Tibial nerve (tissue), 4 donors: ENCODE measurements around the gene CACNG5.

ENCODE experiments used
- CTCF ChIP-seq, 5 experiments: fragments of 200-600 bp in 3 of 5; fragments of 450-650 bp in 2 of 5; sonication (generic) in 3 of 5; IDR thresholded peaks; one replicate each; pipeline ENCODE4 v1.5.1; 2016 to 2019; ENCODE audit warnings: antibody characterized with exemption in 5 of 5, mild to moderate bottlenecking in 3 of 5, moderate library complexity in 2 of 5
- EP300 ChIP-seq, 2 donors: sonication (generic); formaldehyde crosslinking; IDR thresholded peaks; one replicate each; pipeline ENCODE4 v1.6.1; 2017; ENCODE audit warnings: antibody characterized with exemption in 2 of 2, mild to moderate bottlenecking in 1 of 2
- POLR2A ChIP-seq, 2 donors: fragments of 450-650 bp; IDR thresholded peaks; one replicate each; pipeline ENCODE4 v1.6.1; 2017; ENCODE audit warnings: antibody characterized with exemption in 2 of 2, mild to moderate bottlenecking in 2 of 2, moderate library complexity in 2 of 2

- TF ChIP-seq CTCF (IDR thresholded peaks at IDR 0.05) (no peak), EP300 (IDR thresholded peaks at IDR 0.05) (no peak), POLR2A (IDR thresholded peaks at IDR 0.05) (no peak)
Observed at GRCh38 chr17:66836063-66837005, 1.4 kb downstream of the CACNG5 start.
